ENCODE measurements around the gene ANKRD39. TPM values are rescaled to one million over a fixed set of nuclear protein-coding genes. Genes with fewer than 3 reads are reported as not detected.

ANKRD39 gene
- total RNA-seq, 1 experiment from 2014 or later: 24.4 TPM

DNA sequence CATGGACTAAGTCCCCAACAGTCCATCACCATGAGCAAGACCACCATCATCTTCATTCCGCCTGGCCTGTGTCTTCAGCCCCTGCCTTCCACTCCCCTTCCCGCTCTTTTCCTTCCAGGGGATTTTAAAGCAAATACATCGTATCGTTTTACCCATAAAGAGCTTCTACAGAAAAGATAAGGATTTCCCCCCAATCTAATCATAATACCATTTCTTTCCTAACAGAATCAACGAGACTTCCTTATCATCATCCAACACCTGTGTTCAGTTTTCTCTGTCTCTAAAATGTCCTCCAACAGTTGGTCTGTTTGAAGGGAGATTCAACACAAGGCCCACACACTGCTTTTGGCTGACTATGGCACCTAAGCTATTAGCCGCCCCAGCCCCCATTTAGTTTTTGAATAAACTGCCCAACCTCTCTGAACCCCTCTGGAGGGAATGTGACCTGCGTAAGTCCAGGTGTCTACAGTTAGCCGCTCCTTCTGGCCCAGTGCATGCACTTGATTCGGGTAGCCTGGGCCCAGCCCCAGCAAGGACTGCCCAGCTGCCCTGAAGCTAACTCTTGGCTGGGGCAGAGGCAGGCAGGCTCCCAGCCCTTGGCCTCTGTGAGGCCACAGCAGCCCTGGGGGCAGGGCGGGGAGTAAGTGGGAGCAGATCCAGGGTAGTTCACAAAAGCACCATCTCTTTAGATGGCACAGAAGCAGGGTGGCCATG, 37.4 kb upstream of the ANKRD39 start:
- CTCF ChIA-PET: no interaction called here
- in situ Hi-C loops (cut with HindIII; ENCODE audit: low pct_unique_long_range_greater_than_20kb, low sequenced_read_pairs): no loop called here

DNA sequence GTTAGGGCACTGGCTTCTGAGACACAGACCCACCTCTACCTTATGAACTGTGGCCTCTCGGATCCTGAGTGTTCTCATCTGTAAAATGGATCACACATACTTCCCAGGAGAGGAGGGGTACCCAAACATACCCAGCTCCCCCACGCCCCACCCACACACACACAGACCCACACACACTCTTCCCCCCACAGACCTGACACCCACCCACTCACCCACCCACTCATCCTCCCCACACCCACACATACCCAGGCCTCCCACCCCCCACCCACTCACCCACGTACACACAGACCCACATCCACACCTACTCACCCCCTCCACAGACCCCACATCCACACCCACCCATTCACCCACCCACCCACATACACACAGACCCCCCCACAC, 36.3 kb upstream of the ANKRD39 start:
- ATAC-seq: no peak
- DNase-seq (ENCODE audit: low read depth, low spot score): no peak
- in situ Hi-C loops (cut with HindIII; ENCODE audit: low pct_unique_long_range_greater_than_20kb, low sequenced_read_pairs) (no loop called here), intact Hi-C loops (cut with micrococcal nuclease; ENCODE audit: unreplicated experiment) (no loop called here)
- Histone ChIP-seq H3K9me3 (ENCODE audit: control insufficient read depth, insufficient read depth, low read depth, low read length) (no peaks in the 10 kb centered on the region), H3K27ac (ENCODE audit: low read length) (no peak overlapping the region), H3K4me1 (ENCODE audit: control insufficient read depth, insufficient read depth, low read length) (peaks cover 13% of the 10 kb centered on the region), H3K36me3 (ENCODE audit: control insufficient read depth, insufficient read depth, low read length) (no peaks in the 10 kb centered on the region), H3K4me3 (ENCODE audit: low read depth in 2 of 2, low read length in 2 of 2) (no peak overlapping the region), H3K27me3 (ENCODE audit: control insufficient read depth, insufficient read depth, low read length) (no peaks in the 10 kb centered on the region)
- POLR2A ChIA-PET: no interaction called here
- TF ChIP-seq SIN3A (IDR thresholded peaks at IDR 0.05; ENCODE audit: borderline replicate concordance, insufficient read depth, low read depth, low read length): no peak
- TF ChIP-seq, protein P1, sequence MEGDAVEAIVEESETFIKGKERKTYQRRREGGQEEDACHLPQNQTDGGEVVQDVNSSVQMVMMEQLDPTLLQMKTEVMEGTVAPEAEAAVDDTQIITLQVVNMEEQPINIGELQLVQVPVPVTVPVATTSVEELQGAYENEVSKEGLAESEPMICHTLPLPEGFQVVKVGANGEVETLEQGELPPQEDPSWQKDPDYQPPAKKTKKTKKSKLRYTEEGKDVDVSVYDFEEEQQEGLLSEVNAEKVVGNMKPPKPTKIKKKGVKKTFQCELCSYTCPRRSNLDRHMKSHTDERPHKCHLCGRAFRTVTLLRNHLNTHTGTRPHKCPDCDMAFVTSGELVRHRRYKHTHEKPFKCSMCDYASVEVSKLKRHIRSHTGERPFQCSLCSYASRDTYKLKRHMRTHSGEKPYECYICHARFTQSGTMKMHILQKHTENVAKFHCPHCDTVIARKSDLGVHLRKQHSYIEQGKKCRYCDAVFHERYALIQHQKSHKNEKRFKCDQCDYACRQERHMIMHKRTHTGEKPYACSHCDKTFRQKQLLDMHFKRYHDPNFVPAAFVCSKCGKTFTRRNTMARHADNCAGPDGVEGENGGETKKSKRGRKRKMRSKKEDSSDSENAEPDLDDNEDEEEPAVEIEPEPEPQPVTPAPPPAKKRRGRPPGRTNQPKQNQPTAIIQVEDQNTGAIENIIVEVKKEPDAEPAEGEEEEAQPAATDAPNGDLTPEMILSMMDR (IDR thresholded peaks at IDR 0.05): no peak
- no peak for TF ChIP-seq TCF7L2 (IDR thresholded peaks at IDR 0.05; ENCODE audit: low read depth, low read length)
- TF ChIP-seq, protein P2, sequence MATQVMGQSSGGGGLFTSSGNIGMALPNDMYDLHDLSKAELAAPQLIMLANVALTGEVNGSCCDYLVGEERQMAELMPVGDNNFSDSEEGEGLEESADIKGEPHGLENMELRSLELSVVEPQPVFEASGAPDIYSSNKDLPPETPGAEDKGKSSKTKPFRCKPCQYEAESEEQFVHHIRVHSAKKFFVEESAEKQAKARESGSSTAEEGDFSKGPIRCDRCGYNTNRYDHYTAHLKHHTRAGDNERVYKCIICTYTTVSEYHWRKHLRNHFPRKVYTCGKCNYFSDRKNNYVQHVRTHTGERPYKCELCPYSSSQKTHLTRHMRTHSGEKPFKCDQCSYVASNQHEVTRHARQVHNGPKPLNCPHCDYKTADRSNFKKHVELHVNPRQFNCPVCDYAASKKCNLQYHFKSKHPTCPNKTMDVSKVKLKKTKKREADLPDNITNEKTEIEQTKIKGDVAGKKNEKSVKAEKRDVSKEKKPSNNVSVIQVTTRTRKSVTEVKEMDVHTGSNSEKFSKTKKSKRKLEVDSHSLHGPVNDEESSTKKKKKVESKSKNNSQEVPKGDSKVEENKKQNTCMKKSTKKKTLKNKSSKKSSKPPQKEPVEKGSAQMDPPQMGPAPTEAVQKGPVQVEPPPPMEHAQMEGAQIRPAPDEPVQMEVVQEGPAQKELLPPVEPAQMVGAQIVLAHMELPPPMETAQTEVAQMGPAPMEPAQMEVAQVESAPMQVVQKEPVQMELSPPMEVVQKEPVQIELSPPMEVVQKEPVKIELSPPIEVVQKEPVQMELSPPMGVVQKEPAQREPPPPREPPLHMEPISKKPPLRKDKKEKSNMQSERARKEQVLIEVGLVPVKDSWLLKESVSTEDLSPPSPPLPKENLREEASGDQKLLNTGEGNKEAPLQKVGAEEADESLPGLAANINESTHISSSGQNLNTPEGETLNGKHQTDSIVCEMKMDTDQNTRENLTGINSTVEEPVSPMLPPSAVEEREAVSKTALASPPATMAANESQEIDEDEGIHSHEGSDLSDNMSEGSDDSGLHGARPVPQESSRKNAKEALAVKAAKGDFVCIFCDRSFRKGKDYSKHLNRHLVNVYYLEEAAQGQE (IDR thresholded peaks at IDR 0.05; ENCODE audit: insufficient read depth in 1 of 2, low read depth in 2 of 2, low read length in 1 of 2): no peak
- TF ChIP-seq POLR2AphosphoS5 (IDR thresholded peaks at IDR 0.05; ENCODE audit: low read depth, low read length): no peak
- CTCF ChIA-PET: no interaction called here
- no TSS peak for BruUV-seq (replicated peaks)

More for the DNA sequence above, 37.4 kb upstream of the ANKRD39 start:
- DNase-seq (ENCODE audit: low read depth, low spot score) (no peak), ATAC-seq (no peak)
- TF ChIP-seq, protein P1 (IDR thresholded peaks at IDR 0.05): no peak
- TF ChIP-seq TCF7L2 (IDR thresholded peaks at IDR 0.05; ENCODE audit: low read depth, low read length): no peak
- TF ChIP-seq SIN3A (IDR thresholded peaks at IDR 0.05; ENCODE audit: borderline replicate concordance, insufficient read depth, low read depth, low read length): no peak
- TF ChIP-seq, protein P2 (IDR thresholded peaks at IDR 0.05; ENCODE audit: insufficient read depth in 1 of 2, low read depth in 2 of 2, low read length in 1 of 2): no peak
- no peak for TF ChIP-seq POLR2AphosphoS5 (IDR thresholded peaks at IDR 0.05; ENCODE audit: low read depth, low read length)
- no TSS peak for BruUV-seq (replicated peaks)
- H3K4me3 ChIP-seq (ENCODE audit: low read depth in 2 of 2, low read length in 2 of 2): no peak overlapping the region
- H3K27ac ChIP-seq (ENCODE audit: low read length): no peak overlapping the region
- no peaks in the 10 kb centered on the region for H3K27me3 ChIP-seq (ENCODE audit: control insufficient read depth, insufficient read depth, low read length)
- no peaks in the 10 kb centered on the region for H3K36me3 ChIP-seq (ENCODE audit: control insufficient read depth, insufficient read depth, low read length)
- H3K4me1 ChIP-seq (ENCODE audit: control insufficient read depth, insufficient read depth, low read length): peaks cover 13% of the 10 kb centered on the region
- intact Hi-C loops (cut with micrococcal nuclease; ENCODE audit: unreplicated experiment): no loop called here
- no peaks in the 10 kb centered on the region for H3K9me3 ChIP-seq (ENCODE audit: control insufficient read depth, insufficient read depth, low read depth, low read length)
- POLR2A ChIA-PET: no interaction called here
